HepG2 (cell line): ENCODE measurements around the gene NAA15. TPM values are rescaled to one million over a fixed set of nuclear protein-coding genes. Genes with fewer than 3 reads are reported as not detected.

ENCODE experiments used
- DMAP1 ChIP-seq: IDR thresholded peaks from 2 replicates; pipeline ENCODE4 v1.6.1; 2016
- HCFC1 ChIP-seq: fragments of 150-350 bp; IDR thresholded peaks from 2 replicates; pipeline ENCODE4 v1.6.1; 2014; ENCODE audit warnings: low read depth, low read length
- NRL ChIP-seq: sonication (generic); formaldehyde crosslinking; IDR thresholded peaks from 2 replicates; pipeline ENCODE4 v1.5.0; 2020; ENCODE audit warnings: missing genetic modification reagents, mild to moderate bottlenecking, moderate library complexity, borderline replicate concordance
- PAF1 ChIP-seq: IDR thresholded peaks from 2 replicates; pipeline ENCODE4 v1.6.1; 2016; ENCODE audit warnings: missing genetic modification reagents, missing compliant biosample characterization
- PAWR ChIP-seq: sonication (generic); formaldehyde crosslinking; IDR thresholded peaks from 2 replicates; pipeline ENCODE4 v1.4.0; 2020; ENCODE audit warnings: missing genetic modification reagents, mild to moderate bottlenecking, borderline replicate concordance
- YEATS2 ChIP-seq: sonication (generic); formaldehyde crosslinking; IDR thresholded peaks from 2 replicates; pipeline ENCODE4 v1.4.0; 2020; ENCODE audit warnings: missing genetic modification reagents, borderline replicate concordance
- ZBTB1 ChIP-seq: sonication (generic); formaldehyde crosslinking; IDR thresholded peaks from 2 replicates; pipeline ENCODE4 v1.4.0; 2020; ENCODE audit warnings: missing genetic modification reagents, borderline replicate concordance
- ZNF549 ChIP-seq: sonication (generic); formaldehyde crosslinking; IDR thresholded peaks from 2 replicates; pipeline ENCODE4 v1.5.0; 2020; ENCODE audit warnings: missing genetic modification reagents
- ZNF672 ChIP-seq: sonication (generic); formaldehyde crosslinking; IDR thresholded peaks from 2 replicates; pipeline ENCODE4 v1.8.1; 2022; ENCODE audit warnings: missing genetic modification reagents
- ZNF746 ChIP-seq: sonication (generic); formaldehyde crosslinking; IDR thresholded peaks from 2 replicates; pipeline ENCODE4 v1.8.0; 2022; ENCODE audit warnings: mild to moderate bottlenecking, missing genetic modification reagents
- ZNF782 ChIP-seq: sonication (generic); formaldehyde crosslinking; IDR thresholded peaks from 2 replicates; pipeline ENCODE4 v1.4.0; 2020; ENCODE audit warnings: missing genetic modification reagents, mild to moderate bottlenecking, borderline replicate concordance
- polyA plus RNA-seq, 8 experiments: library from polyadenylated mRNA; depleted of rRNA in 3 of 8; stranded (reverse) in 7 of 8; unstranded in 1 of 8; fragments of >200 nt; fragmentation: Illumina TruSeq in 4 of 8; extraction: Trizol in 4 of 8; gene quantifications; 2 replicates each; pipeline versions ENCODE4 v1.2.1 to v1.2.3, GENCODE V29; 2011 to 2016; ENCODE audit warnings: low read depth in 4 of 8, missing spikeins in 1 of 8, mixed read lengths in 1 of 8; ENCODE audit not compliant: insufficient read depth in 1 of 8
- total RNA-seq, 5 experiments: library from RNA; depleted of rRNA; stranded (reverse); fragments of >200 nt; fragmentation: Illumina TruSeq; extraction: Trizol; gene quantifications; 2 replicates each; pipeline ENCODE4 v1.2.3, GENCODE V29; 2016; ENCODE audit warnings: low read depth in 1 of 5
- TF ChIP-seq, protein P1 (sequence below): sonication (generic); formaldehyde crosslinking; conservative IDR thresholded peaks from 2 replicates; pipeline ENCODE4 v1.4.0; 2020; ENCODE audit warnings: missing genetic modification reagents
- TF ChIP-seq, protein P2 (sequence below): sonication (generic); formaldehyde crosslinking; IDR thresholded peaks from 2 replicates; pipeline ENCODE4 v1.4.0; 2020; ENCODE audit warnings: mild to moderate bottlenecking, missing genetic modification reagents
- TF ChIP-seq, protein P3 (sequence below), 2 experiments: IDR thresholded peaks; 2 replicates each; pipeline ENCODE4 v1.6.1; 2011 to 2012; ENCODE audit warnings: low read length in 2 of 2, borderline replicate concordance in 1 of 2, low read depth in 1 of 2, mild to moderate bottlenecking in 1 of 2, moderate library complexity in 1 of 2
- TF ChIP-seq, protein P4 (sequence below): sonication (generic); formaldehyde crosslinking; IDR thresholded peaks from 2 replicates; pipeline ENCODE4 v1.4.0; 2020; ENCODE audit warnings: missing genetic modification reagents
- TF ChIP-seq, protein P5 (sequence below): sonication (generic); formaldehyde crosslinking; IDR thresholded peaks from 2 replicates; pipeline ENCODE4 v1.8.1; 2023; ENCODE audit warnings: mild to moderate bottlenecking, missing genetic modification reagents, borderline replicate concordance
- TF ChIP-seq, protein P6 (sequence below): sonication (generic); formaldehyde crosslinking; IDR thresholded peaks from 2 replicates; pipeline ENCODE4 v1.5.0; 2020; ENCODE audit warnings: mild to moderate bottlenecking, missing genetic modification reagents

NAA15 gene
- total and polyA plus RNA-seq, 2 of the 13 experiments (the other 11 are each of a cell fraction or from before 2014, with no cell fraction given), result 6.2 to 50.2 TPM

DNA sequence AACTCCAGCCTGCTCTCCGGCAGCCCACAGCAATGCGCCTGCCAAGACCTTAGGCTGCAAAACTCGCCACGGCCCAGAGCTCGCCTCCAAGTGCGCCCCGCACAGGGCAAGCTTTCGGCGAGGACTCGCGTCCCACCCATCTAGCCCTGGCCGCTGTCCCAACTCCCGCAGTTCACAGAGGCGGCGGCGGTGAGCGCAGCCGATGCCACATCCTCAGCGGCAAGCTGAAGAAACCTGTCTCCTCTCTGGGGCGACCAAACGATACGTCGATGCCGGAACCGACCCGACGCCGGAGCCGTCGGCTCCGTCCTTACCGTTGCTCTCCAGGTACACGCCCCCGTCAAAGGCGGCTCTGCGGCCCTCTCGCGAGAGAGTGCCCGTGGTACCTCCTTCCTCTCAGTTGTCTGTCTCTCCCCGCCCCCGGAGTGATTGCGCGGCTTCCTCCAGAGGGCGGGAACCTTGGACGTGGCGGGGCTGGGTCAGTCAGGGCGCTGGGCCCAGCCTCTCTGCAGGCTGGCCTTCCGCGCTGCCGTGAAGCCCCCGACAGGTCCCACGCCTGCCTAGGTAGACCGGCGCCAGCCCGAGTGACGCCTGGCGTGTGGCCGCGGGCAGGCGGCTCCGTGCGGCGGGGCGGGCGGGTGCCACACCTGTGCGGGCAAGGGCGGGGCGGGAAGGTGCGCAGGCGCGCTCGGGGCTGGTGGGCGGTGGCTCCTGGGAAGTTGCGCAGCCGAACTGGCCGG, 152.2 kb downstream of the NAA15 start (continued):
- TF ChIP-seq, protein P1, sequence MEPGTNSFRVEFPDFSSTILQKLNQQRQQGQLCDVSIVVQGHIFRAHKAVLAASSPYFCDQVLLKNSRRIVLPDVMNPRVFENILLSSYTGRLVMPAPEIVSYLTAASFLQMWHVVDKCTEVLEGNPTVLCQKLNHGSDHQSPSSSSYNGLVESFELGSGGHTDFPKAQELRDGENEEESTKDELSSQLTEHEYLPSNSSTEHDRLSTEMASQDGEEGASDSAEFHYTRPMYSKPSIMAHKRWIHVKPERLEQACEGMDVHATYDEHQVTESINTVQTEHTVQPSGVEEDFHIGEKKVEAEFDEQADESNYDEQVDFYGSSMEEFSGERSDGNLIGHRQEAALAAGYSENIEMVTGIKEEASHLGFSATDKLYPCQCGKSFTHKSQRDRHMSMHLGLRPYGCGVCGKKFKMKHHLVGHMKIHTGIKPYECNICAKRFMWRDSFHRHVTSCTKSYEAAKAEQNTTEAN (CRISPR knock-in tag), result no peak
- no peak for TF ChIP-seq ZNF549 (CRISPR knock-in tag)
- peak; percentile 35; the same call in 1 of the 2 replicates for TF ChIP-seq HCFC1
- TF ChIP-seq, protein P2, sequence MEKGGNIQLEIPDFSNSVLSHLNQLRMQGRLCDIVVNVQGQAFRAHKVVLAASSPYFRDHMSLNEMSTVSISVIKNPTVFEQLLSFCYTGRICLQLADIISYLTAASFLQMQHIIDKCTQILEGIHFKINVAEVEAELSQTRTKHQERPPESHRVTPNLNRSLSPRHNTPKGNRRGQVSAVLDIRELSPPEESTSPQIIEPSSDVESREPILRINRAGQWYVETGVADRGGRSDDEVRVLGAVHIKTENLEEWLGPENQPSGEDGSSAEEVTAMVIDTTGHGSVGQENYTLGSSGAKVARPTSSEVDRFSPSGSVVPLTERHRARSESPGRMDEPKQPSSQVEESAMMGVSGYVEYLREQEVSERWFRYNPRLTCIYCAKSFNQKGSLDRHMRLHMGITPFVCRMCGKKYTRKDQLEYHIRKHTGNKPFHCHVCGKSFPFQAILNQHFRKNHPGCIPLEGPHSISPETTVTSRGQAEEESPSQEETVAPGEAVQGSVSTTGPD (CRISPR knock-in tag), result 0 out of 2 replicates have a peak, but pooled peaks have one; percentile 41
- TF ChIP-seq, protein P3, sequence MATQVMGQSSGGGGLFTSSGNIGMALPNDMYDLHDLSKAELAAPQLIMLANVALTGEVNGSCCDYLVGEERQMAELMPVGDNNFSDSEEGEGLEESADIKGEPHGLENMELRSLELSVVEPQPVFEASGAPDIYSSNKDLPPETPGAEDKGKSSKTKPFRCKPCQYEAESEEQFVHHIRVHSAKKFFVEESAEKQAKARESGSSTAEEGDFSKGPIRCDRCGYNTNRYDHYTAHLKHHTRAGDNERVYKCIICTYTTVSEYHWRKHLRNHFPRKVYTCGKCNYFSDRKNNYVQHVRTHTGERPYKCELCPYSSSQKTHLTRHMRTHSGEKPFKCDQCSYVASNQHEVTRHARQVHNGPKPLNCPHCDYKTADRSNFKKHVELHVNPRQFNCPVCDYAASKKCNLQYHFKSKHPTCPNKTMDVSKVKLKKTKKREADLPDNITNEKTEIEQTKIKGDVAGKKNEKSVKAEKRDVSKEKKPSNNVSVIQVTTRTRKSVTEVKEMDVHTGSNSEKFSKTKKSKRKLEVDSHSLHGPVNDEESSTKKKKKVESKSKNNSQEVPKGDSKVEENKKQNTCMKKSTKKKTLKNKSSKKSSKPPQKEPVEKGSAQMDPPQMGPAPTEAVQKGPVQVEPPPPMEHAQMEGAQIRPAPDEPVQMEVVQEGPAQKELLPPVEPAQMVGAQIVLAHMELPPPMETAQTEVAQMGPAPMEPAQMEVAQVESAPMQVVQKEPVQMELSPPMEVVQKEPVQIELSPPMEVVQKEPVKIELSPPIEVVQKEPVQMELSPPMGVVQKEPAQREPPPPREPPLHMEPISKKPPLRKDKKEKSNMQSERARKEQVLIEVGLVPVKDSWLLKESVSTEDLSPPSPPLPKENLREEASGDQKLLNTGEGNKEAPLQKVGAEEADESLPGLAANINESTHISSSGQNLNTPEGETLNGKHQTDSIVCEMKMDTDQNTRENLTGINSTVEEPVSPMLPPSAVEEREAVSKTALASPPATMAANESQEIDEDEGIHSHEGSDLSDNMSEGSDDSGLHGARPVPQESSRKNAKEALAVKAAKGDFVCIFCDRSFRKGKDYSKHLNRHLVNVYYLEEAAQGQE (IDR thresholded peaks at IDR 0.05; ENCODE audit: borderline replicate concordance in 1 of 2, low read depth in 1 of 2, low read length in 2 of 2), result no peak
- peak; percentile 72; the same call in 1 of the 2 replicates for TF ChIP-seq YEATS2 (CRISPR knock-in tag)
- TF ChIP-seq ZBTB1 (CRISPR knock-in tag), result no peak
- TF ChIP-seq, protein P4, sequence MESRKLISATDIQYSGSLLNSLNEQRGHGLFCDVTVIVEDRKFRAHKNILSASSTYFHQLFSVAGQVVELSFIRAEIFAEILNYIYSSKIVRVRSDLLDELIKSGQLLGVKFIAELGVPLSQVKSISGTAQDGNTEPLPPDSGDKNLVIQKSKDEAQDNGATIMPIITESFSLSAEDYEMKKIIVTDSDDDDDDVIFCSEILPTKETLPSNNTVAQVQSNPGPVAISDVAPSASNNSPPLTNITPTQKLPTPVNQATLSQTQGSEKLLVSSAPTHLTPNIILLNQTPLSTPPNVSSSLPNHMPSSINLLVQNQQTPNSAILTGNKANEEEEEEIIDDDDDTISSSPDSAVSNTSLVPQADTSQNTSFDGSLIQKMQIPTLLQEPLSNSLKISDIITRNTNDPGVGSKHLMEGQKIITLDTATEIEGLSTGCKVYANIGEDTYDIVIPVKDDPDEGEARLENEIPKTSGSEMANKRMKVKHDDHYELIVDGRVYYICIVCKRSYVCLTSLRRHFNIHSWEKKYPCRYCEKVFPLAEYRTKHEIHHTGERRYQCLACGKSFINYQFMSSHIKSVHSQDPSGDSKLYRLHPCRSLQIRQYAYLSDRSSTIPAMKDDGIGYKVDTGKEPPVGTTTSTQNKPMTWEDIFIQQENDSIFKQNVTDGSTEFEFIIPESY (CRISPR knock-in tag), result no peak
- TF ChIP-seq DMAP1, result peak; percentile 88
- no peak for TF ChIP-seq PAF1 (CRISPR knock-in tag)
- peak; percentile 49 for TF ChIP-seq ZNF746 (CRISPR knock-in tag)
- TF ChIP-seq, protein P5, sequence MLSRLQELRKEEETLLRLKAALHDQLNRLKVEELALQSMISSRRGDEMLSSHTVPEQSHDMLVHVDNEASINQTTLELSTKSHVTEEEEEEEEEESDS (CRISPR knock-in tag), result no peak
- no peak for TF ChIP-seq ZNF672
- TF ChIP-seq, protein P6, sequence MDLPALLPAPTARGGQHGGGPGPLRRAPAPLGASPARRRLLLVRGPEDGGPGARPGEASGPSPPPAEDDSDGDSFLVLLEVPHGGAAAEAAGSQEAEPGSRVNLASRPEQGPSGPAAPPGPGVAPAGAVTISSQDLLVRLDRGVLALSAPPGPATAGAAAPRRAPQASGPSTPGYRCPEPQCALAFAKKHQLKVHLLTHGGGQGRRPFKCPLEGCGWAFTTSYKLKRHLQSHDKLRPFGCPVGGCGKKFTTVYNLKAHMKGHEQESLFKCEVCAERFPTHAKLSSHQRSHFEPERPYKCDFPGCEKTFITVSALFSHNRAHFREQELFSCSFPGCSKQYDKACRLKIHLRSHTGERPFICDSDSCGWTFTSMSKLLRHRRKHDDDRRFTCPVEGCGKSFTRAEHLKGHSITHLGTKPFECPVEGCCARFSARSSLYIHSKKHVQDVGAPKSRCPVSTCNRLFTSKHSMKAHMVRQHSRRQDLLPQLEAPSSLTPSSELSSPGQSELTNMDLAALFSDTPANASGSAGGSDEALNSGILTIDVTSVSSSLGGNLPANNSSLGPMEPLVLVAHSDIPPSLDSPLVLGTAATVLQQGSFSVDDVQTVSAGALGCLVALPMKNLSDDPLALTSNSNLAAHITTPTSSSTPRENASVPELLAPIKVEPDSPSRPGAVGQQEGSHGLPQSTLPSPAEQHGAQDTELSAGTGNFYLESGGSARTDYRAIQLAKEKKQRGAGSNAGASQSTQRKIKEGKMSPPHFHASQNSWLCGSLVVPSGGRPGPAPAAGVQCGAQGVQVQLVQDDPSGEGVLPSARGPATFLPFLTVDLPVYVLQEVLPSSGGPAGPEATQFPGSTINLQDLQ (CRISPR knock-in tag), result 0 out of 2 replicates have a peak, but pooled peaks have one; percentile 55
- TF ChIP-seq NRL (CRISPR knock-in tag), result peak; percentile 96
- no peak for TF ChIP-seq PAWR (CRISPR knock-in tag)
- TF ChIP-seq ZNF782, result no peak; the same call in none of the 2 replicates
